HG02763 (cell line): Measurements from ENCODE around the gene TREH.

Experiments
- ATAC-seq: cut with Tn5 transposase; IDR thresholded peaks from one replicate; pipeline ENCODE4 v1.9.1; 2021; ENCODE audit warnings: mild to moderate bottlenecking, moderate library complexity; ENCODE audit not compliant: unreplicated experiment

TREH gene

GRCh38 chr11:118650366-118650765 lies 29.1 kb downstream of the TREH start:
- ATAC-seq = no peak

DNA sequence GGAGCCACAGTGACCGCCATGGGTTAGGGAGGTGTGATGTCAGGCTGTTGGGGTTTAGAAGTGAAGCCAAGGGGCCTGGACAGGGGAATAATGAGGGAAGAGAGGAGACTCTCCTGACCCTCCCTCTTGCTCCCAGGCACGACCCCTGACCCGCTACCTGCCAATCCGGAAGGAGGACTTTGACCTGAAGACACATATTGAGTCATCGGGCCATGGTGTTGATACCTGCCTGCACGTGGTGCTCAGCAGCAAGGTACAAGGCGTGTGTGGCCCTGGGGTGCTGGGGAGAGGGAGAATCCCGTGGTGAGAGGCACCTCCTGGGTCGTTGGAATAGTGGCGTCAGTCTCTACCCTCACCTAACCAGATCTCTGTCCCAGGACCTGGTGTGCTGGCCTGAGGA lies 29.5 kb downstream of the TREH start:
- ATAC-seq = no peak

GRCh38 chr11:118648291-118648690 lies 31.2 kb downstream of the TREH start:
- no peak for ATAC-seq

- no peak for ATAC-seq
Observed at GRCh38 chr11:118646393-118646792, 33.1 kb downstream of the TREH start.

DNA sequence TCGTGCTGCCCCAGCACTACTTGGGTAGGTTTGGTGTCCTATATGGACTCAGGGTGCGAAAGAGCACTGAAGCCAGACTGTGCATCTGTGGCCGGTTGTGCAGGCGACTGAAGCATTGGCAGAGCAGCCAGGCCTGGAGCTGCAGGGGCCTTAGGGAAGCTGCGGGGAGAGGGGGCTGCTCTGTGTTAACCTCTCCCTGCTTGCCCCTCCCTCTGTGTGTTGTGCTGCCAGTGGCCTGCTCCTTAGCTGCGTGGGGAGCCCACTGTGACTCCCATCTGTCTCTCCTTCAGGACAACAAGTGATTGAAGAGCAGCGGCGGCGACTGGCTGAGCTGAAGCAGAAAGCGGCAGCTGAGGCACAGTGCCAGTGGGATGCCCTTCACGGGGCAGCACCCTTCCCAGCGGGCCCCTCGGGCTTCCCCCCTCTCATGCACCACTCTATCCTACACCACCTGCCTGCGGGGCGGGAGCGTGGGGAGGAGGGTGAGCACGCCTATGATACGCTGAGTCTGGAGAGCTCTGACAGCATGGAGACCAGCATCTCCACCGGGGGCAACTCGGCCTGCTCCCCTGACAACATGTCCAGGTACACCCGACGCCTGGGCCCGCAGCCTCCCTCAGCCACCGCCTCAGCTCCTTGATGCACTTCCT lies 34.3 kb downstream of the TREH start:
- no peak for ATAC-seq

DNA sequence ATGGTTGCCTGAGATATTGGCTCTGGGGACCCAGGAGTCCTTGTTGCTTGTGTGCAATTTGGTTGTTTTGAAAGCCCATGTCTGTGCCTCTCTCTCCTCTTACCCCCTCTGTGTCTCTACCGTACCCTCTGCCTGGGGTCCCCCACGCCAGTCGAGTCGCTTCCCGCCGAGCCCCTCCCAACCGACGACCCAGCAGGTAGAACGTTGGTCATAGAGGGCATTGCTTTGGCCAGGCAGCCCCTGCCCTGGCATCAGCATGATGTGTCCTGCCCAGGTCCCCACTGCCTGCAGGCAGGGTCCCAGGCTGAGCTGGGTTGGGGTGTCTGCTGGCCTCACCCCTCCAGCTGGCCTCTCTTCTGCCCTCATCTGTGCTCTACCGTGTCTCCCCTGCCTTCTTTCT lies 35.0 kb downstream of the TREH start:
- no peak for ATAC-seq

GRCh38 chr11:118643995-118644345 lies 35.5 kb downstream of the TREH start:
- no peak for ATAC-seq

GRCh38 chr11:118643142-118643994 lies 36.1 kb downstream of the TREH start:
- ATAC-seq = no peak

DNA sequence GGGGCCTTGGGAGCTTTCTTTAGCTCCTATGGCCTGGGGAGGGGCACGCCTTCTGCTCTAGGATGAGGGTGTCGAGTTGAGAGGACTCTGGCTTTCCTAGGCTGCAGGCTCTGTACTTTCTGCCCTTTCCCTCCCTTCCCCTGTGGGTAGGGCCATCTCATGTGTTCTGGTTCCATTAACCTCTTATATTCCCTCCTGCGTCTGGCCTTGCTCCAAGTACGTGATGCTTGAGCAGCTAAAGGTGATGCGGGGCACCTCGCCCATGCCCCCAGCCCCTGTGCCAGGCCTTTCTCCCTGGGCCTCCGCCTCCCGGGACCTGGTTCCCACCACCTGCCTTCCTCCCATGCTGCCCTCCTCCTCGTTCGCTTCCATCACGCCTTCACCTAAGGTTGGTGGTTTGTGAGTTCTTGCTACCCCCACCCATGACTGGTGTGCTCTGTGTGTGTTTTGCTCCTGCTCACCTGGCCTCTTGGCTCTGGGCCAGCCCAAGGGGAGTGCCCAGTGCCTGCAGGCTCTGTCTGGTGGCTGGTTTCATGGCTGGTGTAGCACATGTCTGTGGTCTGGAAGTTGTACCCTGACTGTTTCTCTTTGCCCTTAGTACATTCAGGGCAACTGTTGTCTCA lies 37.9 kb downstream of the TREH start:
- ATAC-seq = no peak

DNA sequence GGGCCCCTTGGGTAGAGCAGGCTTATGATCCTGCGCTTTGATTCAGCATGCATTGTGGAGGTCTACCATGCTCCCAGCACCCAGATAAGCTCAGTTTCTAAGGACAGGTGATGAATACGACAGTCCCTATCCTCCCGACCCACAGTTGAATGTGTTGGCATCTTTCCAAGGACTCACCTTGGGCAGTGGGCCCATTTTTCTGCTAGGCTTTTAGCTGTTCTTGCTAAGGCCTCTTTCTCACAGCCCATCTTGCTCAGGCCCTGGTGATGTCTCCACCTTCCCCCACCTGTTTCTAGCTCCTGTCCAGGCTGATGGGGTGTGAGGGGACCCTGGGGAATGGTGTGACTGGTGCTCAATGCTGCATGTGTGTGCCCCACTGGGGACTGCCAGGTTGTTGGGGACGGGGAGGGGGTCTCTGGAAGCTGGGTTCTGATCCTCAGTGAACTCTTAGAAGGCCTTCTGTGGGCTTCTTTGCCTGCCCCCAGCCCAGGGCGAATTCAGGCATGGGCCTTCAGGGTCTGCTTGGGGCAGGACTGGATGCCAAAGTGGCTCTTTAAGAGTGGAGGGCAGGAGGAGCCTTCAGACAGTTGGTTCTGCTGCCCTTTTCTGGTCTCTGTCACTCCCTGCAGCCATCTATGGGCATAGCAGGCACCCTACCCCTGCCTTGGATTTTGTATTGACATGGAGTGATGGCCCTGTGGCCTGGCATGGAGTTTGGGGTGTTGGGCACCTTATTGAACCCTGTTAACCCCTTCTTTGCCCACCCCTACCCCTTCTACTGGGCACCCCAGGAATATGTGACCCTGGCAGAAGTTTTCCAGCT lies 38.9 kb downstream of the TREH start:
- ATAC-seq = no peak

GRCh38 chr11:118639899-118640298 lies 39.6 kb downstream of the TREH start:
- ATAC-seq = no peak

- ATAC-seq = no peak
Observed at GRCh38 chr11:118638726-118639125, 40.7 kb downstream of the TREH start.

DNA sequence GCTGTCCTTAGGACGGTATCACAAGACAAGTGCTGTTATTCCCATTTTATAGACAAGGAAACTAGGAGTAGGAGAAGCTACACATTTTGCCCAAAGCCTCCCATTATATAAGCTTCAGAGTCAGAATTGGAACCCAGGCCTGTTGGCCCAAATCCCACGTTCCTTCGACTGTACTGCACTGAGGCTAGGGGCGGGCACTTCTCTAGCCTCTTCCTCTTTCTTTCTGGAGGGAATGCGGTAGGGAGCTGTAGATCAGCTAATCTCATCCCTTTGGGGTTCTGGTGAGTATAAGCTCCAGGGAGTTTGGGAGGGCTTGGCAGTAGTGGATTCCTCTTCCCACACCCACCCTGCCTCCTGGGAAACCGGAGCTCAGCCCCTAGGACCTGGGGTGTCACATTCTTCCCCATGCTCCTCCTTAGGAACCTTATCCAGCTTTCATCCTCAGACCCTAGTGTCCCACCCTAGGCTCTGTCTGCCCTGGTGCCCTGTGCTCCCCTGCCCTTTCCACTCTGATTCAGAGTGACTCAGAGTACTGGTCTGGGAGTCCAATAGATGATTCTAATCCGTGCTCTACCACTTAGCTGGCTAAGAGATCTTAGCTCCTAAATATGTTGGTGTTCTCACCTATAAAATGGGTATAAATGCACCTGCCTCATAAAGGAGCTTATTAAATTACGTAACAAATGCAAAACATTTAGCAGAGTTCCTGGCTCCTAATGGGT lies 42.7 kb downstream of the TREH start:
- no peak for ATAC-seq

- ATAC-seq = no peak
Observed at GRCh38 chr11:118635642-118636041, 43.8 kb downstream of the TREH start.

DNA sequence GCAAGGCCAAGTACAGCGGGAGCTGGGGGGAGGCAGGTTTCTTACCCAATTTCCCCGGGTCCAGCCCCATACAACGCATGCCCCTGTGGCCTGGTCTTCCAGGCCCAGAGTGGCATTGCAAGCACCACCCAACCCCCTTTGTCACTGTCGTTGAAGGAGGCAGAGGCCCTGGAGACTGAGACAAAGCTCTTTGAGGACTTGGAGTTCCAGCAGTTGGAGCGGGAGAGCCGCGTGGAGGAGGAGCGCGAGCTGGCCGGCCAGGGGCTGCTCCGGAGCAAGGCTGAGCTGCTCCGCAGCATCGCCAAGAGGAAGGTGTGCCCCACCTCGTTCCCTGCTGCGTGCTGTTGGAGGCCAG lies 44.2 kb downstream of the TREH start:
- no peak for ATAC-seq

DNA sequence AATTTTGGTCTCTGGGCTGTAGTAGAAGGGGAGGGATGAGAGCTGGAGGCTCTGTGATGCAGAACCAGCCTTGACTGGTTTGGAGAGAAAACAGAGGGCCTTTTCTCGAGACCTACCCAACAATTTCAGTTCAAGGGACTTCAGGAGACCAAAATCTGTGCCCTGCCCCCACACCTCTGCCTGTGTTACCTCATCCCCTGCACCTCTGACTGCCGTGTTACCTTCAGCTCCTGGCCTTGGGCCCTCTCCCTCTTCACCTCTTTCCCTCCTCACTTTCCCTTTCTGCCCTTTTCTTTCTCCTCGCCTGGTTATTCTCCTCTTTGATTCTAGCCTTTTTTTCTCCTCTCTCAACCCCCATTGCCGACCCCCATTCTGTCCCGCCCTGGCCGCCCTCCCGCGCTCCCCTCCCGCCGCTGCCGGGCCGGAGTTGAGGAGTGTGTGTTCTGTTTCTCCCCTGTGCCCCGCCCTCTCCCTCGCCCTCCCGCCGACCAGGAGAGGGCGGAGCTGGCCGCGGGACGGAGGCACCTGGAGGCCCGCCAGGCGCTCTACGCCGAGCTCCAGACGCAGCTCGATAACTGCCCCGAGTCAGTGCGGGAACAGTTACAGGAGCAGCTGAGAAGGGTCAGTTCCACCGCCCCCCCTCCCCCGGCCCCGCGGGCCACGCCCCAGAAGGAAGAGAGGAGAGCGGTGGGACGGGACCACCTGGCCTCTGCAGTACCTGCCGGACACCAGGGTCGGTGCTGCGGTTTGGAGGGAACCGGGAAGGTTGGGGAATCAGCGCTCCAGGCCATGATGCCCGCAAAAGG lies 44.8 kb downstream of the TREH start:
- no peak for ATAC-seq

DNA sequence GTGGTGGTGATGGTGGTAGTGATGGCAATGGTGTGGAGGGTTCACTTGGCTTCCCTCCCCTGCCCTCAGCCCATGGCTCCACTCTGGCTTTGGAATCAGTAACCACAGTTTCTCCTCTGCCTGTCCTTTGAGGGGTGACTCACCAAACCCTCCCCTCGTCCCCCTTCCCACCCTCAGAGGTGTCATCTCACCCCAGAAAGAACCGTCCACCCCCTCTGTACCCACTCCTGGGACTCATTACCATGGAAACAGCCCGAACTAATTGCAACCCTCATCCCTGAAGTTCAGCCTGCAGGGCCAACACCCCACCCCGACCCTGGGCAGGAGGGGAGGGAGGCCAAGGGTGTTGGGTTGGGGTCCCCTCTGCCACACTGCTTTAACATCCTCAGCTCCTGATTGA lies 45.5 kb downstream of the TREH start:
- no peak for ATAC-seq

- no peak for ATAC-seq
Observed at GRCh38 chr11:118633319-118633690, 46.1 kb downstream of the TREH start.

DNA sequence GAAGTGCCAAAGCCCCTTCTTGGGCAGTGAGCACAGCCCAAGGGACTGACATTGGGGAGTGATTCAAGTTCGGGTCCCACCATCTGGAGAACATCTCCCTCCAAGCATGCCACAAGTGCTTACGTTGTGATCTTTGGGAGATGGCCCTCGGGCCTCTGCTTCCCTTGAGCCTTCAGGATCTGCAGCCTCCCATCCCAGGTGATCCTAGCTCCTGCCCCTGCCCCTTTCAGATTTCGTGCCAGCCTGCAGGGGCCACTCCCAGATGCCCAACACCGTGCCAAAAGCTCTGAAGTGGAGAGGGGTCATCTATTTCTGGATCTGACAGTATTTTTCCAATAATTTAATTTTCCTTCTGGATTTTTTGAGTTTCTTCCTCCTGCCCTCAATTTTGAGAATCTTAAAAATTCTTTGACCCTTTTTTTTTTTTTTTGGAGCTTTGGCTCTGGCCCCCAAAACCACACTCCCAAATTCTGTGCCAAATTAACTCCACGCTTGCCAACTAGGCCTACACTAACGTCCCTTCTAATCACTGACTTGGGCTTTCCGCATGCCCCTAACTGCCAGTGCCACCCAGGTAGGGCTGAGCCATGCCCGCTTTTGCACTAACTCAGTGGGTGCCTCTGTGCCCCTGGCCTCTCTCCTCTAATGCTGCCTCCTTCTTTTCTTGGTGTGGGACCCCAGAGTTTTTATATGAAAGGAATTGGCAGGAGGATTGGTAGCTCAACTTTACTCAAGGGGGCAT lies 46.7 kb downstream of the TREH start:
- ATAC-seq = no peak
